Measurements from ENCODE around the gene C19orf47. TPM values are rescaled to one million over a fixed set of nuclear protein-coding genes. Genes with fewer than 3 reads are reported as not detected.

C19orf47 gene
- total RNA-seq, result 15.2 TPM

GRCh38 chr19:40348125-40348913 is at the start of gene C19orf47, which contains the start of gene PLD3:
Gene C19orf47 (minus strand): TSS chr19:40348397. CDS start chr19:40341857, 6,540 bp downstream.
Gene PLD3 (plus strand): TSS chr19:40348695. CDS start chr19:40366484, 17,789 bp downstream.
- ATAC-seq, result peak; percentile 99
- intact Hi-C loops (cut with DNase I), result no loop called here
- peak; percentile 100 for DNase-seq (ENCODE audit: low spot score)

DNA sequence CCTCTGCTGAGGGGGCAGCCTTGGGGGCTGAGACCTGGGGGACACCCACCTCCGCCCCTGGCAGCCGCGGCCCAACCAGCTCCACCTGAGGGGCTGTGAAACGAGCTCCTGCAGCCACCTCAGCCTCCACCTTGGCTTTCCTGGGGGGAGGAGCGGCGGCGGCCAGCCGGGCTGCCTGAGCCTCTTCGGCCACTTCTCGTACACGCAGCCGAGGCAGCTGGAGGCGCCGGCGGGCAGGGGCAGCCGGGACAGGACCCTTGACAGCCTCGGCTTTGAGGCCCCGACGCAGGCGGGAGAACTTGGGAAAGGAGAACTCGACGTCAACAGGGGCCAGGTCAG is 49.3 kb upstream of the C19orf47 start:
- ATAC-seq, result no peak
- DNase-seq (ENCODE audit: low spot score), result no peak
- intact Hi-C loops (cut with DNase I), result no loop called here

GRCh38 chr19:40396886-40397567 is 48.8 kb upstream of the C19orf47 start:
- ATAC-seq (no peak), DNase-seq (ENCODE audit: low spot score) (no peak)
- intact Hi-C loops (cut with DNase I), result no loop called here

GRCh38 chr19:40395956-40396355 is 47.8 kb upstream of the C19orf47 start:
- intact Hi-C loops (cut with DNase I), result no loop called here
- ATAC-seq (no peak), DNase-seq (ENCODE audit: low spot score) (no peak)

DNA sequence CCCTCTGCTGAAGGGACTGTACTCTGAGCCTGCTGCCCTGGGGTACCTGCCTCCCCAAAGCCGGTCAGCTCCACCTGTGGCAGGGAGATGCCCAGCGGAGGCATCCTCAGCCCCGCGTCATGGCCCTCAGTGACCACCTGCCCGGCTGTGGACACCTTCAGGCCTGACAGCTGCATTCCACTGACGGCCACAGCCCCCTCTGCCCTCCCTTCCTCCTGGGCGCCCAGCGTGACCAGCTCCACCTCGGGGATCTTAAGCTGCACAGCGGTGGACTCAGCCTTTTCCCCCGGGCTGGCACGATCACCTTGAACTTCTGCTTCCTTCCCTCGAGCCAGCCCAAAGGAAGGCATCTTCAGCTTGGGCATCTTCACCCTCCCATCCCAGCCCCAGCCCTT is 46.6 kb upstream of the C19orf47 start:
- ATAC-seq (no peak), DNase-seq (ENCODE audit: low spot score) (no peak)
- intact Hi-C loops (cut with DNase I), result no loop called here

DNA sequence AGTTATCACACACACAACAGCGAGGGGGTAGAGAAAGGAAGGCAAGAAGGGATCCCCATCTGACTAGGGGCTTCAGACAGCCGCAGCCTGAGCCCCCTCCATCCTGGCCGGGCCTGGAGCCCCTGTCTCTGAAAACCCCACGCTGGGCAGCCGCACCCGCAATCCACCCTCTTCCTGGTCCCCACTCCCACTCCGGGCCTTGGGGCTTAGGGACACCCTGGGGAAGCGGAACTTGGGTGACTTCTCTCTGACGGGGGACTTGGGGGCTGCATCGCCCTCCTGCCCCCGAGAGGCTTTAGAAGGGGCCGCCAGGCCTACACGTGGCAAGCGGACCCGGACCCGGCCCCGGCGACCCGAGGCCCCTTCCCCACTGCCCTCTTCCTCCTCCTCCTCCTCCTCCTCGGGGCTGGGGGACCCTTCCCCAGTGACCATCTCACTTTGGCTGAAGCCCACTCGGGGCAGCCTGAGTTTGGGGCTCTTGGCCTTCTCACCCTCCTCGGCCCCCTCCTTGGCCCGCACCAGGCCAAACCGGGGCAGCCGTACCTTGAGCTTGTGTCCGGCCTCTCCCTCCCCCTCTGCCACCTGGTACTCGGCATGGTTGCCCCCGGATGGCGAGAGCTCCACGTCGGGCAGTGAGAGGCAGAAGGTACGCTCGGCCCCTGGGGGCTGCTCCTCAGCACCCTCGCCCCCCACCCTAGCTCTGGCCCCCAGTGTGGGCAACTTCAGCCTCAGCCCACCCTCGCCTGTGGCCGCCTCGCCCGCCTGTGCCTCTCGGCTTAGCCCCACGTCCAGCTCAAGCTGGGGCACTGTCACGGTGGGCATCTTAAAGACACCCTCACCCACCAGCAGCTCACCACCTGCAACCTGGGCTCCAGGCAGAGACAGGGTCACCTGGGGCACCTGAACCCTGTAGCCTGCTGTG is 46.0 kb upstream of the C19orf47 start:
- intact Hi-C loops (cut with DNase I), result no loop called here
- DNase-seq (ENCODE audit: low spot score) (no peak), ATAC-seq (peak; percentile 13)

DNA sequence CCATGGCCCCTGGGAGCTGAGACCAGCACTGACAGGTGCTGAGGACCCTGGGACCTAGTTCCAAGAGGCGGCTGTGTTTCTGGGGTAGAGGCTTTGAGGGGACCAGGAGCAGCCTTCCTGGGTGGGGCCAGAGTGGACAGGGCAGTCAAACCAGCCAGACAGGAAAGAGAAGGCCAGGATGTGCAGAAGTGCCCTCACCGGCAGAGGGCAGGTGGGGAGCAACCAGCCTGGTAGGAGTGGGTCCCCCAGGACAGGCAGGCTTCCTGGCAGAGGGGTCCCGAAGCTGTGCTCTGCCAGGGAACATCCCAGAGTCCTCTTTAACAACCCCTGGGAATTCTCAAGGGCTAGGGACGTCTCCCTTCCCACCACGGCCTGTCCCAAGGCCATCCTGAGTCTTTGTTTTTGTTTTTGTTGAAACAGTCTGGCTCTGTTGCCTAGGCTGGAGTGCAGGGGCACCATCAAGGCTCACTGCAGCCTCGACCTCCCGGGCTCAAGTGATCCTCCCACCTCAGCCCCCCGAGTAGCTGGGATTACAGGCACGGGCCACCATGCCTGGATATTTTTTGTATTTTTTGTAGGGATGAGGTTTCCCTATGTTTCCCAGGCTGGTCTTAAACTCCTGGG is 44.8 kb upstream of the C19orf47 start:
- DNase-seq (ENCODE audit: low spot score) (no peak), ATAC-seq (no peak)
- intact Hi-C loops (cut with DNase I), result no loop called here

- DNase-seq (ENCODE audit: low spot score), result no peak
- intact Hi-C loops (cut with DNase I), result no loop called here
- no peak for ATAC-seq
Measured at GRCh38 chr19:40392123-40392522, 43.9 kb upstream of the C19orf47 start.

DNA sequence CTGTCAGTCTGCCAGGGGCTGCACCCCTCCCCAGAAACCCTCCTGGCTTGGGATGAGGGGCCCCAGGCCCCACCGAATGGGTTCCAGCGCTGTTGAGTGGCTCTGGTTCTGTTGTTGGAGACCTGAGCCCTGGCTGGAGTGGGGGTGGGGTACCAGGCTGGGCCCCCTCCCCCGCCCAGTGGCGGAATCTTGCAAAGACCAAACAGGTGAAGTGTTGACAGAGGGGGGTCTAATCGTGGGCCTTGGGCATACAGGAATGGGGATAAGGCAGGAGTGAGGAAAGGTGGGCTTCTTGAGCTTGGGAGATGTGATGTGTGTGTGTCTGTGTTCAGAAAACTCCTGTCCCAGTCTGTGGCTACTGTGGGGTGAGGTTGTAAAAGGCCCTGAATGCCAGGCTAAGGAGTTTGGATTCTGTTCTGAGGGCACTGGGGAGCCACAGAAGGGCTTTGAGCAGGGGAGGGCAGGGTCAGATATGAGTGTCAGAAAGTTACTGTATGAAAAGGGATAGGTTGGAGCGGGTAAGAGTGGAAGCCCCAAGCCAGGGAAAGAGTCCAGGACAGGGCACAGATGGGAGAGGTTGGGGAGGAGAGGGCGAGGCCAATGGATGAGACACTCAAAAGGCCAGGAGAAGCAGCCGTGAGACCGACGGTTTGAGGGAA is 42.0 kb upstream of the C19orf47 start, which contains the start of gene HIPK4:
HIPK4 (minus strand) TSS at position 98 of the 659 bp plus-strand sequence. CDS start 279 bp downstream, outside the sequence.
- DNase-seq (ENCODE audit: low spot score) (no peak), ATAC-seq (no peak)
- intact Hi-C loops (cut with DNase I), result no loop called here

GRCh38 chr19:40389404-40390083 is 41.3 kb upstream of the C19orf47 start:
- ATAC-seq (no peak), DNase-seq (ENCODE audit: low spot score) (no peak)
- intact Hi-C loops (cut with DNase I), result no loop called here

DNA sequence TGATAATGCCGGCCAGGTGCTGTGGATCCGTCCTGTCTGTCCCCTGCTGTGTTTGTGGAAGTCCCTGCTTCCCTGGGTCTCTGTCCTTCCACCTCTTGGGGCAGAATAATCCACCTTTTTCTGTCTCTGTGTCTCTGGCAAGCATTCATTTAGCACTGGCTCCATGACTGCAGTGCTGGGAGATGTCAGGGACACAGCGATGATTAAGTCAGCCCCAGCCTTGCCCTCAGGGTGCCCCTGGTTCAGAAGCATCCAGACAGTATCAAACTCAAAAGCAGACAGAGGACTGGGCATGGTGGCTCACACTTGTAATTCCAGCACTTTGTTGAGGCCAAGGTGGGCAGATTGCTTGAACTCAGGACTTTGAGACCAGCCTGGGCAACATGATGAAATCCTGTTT is 40.3 kb upstream of the C19orf47 start:
- intact Hi-C loops (cut with DNase I), result no loop called here
- ATAC-seq (no peak), DNase-seq (ENCODE audit: low spot score) (no peak)

- DNase-seq (ENCODE audit: low spot score) (no peak), ATAC-seq (no peak)
- intact Hi-C loops (cut with DNase I), result no loop called here
Measured at GRCh38 chr19:40387155-40387554, 39.0 kb upstream of the C19orf47 start.

DNA sequence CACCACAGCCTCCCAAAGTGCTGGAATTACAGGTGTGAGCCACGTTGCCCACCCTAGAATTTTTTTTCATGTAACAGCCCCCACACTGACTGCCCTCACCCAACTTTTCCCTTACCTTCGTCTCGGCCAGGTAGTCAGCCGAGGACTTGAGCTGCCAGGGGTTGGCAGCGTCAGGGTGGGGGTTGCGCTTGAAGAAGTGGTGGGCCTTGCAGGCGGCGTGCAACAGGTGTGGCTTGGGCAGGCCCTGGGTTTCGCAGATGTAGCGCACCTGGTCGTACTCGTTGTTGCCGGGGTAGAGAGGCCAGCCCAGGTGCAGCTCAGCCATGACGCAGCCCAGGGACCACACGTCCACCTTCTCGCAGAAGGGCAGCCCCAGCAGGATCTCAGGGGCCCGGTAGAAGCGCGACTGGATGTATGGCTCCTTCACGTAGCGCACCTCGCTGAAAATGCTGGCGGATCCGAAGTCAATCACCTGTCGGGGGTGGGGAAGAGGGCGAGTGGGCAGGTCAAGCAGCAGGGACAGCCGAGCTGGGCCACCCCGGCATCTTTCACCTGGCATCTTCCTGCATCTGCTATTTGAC is 35.6 kb upstream of the C19orf47 start:
- ATAC-seq, result no peak

GRCh38 chr19:40381321-40381720 is 33.1 kb upstream of the C19orf47 start:
- no peak for DNase-seq (ENCODE audit: low spot score)
- ATAC-seq, result no peak
- intact Hi-C loops (cut with DNase I), result no loop called here

More for the DNA sequence above, 35.6 kb upstream of the C19orf47 start:
- DNase-seq (ENCODE audit: low spot score), result no peak
- intact Hi-C loops (cut with DNase I), result no loop called here

DNA sequence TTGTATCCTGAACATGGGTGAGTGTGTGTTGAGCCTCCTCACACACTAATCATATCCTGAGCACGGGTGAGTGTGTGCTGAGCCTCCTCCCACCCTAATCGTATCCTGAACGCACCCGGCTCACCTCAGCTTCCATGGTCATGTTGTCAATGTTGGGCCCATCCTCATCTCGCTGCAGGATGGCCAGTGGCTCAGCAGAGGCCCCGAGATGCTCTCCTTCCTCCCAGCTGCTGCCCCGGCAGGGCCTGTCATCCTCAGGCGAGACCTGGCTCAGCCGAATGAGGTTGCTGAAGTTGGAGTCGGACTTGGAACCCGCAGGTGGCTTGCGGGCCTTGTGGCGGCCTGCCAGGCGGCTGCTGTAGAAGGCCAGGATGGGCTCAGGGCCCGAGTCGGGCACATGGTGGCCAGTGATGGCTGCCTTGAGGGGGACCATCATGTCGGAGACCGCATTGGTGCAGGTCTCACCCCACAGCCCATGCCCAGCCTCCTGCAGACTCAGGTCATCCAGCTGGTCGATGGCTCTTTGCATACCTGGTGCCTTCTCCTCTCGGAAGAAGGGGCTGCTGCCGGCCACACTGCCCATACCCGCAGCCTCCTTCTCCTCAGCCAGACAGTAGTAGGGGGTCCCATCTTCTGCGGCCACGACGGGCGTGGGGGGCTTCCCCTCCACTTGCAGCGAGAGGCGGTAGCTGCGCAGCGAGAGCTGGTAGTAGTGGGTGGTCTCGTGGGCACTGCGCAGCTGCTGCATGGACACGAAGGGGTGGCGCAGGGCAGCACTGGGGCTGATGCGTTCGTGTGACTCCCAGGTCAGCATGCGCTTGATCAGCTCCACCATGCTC is 32.2 kb upstream of the C19orf47 start:
- DNase-seq (ENCODE audit: low spot score) (no peak), ATAC-seq (no peak)
- intact Hi-C loops (cut with DNase I), result no loop called here

DNA sequence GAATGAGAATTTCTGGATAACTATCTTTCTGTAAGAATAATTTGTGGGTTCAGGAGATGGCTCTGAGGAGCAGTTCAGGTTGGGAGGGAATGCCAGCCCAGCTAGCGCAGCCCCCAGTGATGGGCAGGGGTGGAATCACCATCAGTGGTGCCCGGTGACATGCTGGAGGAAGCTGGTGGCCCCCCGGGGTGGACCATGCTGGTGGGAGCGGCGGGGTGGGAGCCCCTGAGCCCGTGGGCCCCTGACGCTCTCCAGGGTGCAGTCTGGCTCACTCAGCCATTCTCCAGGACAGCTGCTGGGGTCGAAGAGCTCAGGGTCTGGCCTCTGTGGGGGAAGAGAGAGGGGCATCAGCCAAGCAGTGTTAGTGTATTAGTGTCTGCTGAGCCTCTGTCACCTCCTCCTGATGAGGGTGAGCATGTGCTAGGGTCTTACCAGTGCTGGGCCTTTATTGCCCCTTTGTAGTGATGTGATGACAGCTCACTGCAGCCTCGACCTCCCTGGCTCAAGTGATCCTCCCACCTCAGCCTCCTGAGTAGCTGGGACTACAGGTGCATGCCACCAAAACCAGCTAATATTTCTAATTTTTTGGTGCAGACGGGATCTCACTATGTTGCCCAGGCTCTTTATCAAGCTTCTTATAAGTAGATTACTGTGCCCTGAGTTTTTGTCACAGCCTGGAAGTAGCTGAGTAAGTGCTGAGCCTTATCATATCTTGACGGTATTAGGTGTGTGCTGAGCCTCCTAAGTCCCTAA is 31.4 kb upstream of the C19orf47 start:
- ATAC-seq (no peak), DNase-seq (ENCODE audit: low spot score) (no peak)
- intact Hi-C loops (cut with DNase I), result loop anchor here (5.0 kb wide), 1 partner anchor 797 kb away; no protein-coding TSS in a partner anchor

Data from sciatic nerve (tissue), 2 donors.